MM.1S (cell line): ENCODE measurements around the gene FA2H.

Experiments used
- DNase-seq: peaks from one replicate; pipeline ENCODE4 v3.0.0-alpha.2; 2015
- H2AFZ ChIP-seq: fragments of 300-600 bp; sonication (generic); 2 replicates; pipeline ENCODE4 v1.6.0; 2016; ENCODE audit warnings: antibody characterized with exemption, low read length
- H3F3A ChIP-seq: fragments of 300-600 bp; sonication (generic); 2 replicates; pipeline ENCODE4 v1.6.1; 2016; ENCODE audit warnings: mild to moderate bottlenecking, antibody characterized with exemption, low read length, moderate library complexity, mixed read lengths; ENCODE audit not compliant: insufficient read depth
- H3K27ac ChIP-seq: fragments of 300-600 bp; sonication (generic); 2 replicates; pipeline ENCODE4 v1.5.1; 2016; ENCODE audit warnings: mild to moderate bottlenecking, low read length
- H3K27me3 ChIP-seq: fragments of 300-600 bp; sonication (generic); replicated peaks from 2 replicates; pipeline ENCODE4 v1.6.0; 2016; ENCODE audit warnings: low read length; ENCODE audit not compliant: insufficient read depth
- H3K36me3 ChIP-seq: fragments of 300-600 bp; sonication (generic); replicated peaks from 2 replicates; pipeline ENCODE4 v1.6.1; 2016; ENCODE audit warnings: mild to moderate bottlenecking, low read length, mixed read lengths; ENCODE audit not compliant: insufficient read depth
- H3K4me1 ChIP-seq: fragments of 300-600 bp; sonication (generic); 2 replicates; pipeline ENCODE4 v1.6.1; 2016; ENCODE audit warnings: low read length, mixed read lengths
- H3K4me2 ChIP-seq: fragments of 300-600 bp; sonication (generic); 2 replicates; pipeline ENCODE4 v1.6.0; 2016; ENCODE audit warnings: low read depth, low read length
- H3K4me3 ChIP-seq: fragments of 300-600 bp; sonication (generic); 2 replicates; pipeline ENCODE4 v1.5.1; 2016; ENCODE audit warnings: low read length, mixed read lengths
- H3K79me2 ChIP-seq: fragments of 300-600 bp; sonication (generic); 2 replicates; pipeline ENCODE4 v1.6.1; 2016; ENCODE audit warnings: mixed run types, low read length, mixed read lengths
- H3K9ac ChIP-seq: fragments of 300-600 bp; sonication (generic); 2 replicates; pipeline ENCODE4 v1.6.1; 2016; ENCODE audit warnings: low read length, mixed read lengths
- H3K9me2 ChIP-seq: fragments of 300-600 bp; sonication (generic); replicated peaks from 2 replicates; pipeline ENCODE4 v1.6.1; 2016; ENCODE audit warnings: mild to moderate bottlenecking, low read length, mixed read lengths; ENCODE audit not compliant: insufficient read depth
- H3K9me3 ChIP-seq: fragments of 300-600 bp; sonication (generic); replicated peaks from 2 replicates; pipeline ENCODE4 v1.6.1; 2016; ENCODE audit warnings: mild to moderate bottlenecking, low read length, mixed read lengths; ENCODE audit not compliant: insufficient read depth
- H4K20me1 ChIP-seq: fragments of 300-600 bp; sonication (generic); 2 replicates; pipeline ENCODE4 v1.6.1; 2016; ENCODE audit warnings: mild to moderate bottlenecking, low read length, moderate library complexity, mixed read lengths; ENCODE audit not compliant: insufficient read depth
- CTCF ChIP-seq: fragments of 300-600 bp; sonication (generic); IDR thresholded peaks from 2 replicates; pipeline ENCODE4 v1.5.1; 2016; ENCODE audit warnings: antibody characterized with exemption, low read length, mixed read lengths
- EZH2 ChIP-seq: fragments of 300-600 bp; sonication (generic); optimal IDR thresholded peaks from 2 replicates; pipeline ENCODE3; 2017; ENCODE audit warnings: low read depth, mild to moderate bottlenecking, antibody characterized with exemption, low read length, mixed read lengths
- EZH2phosphoT487 ChIP-seq: fragments of 300-600 bp; sonication (generic); IDR thresholded peaks from 2 replicates; pipeline ENCODE4 v1.6.1; 2018; ENCODE audit warnings: antibody characterized with exemption, low read length

FA2H gene

DNA sequence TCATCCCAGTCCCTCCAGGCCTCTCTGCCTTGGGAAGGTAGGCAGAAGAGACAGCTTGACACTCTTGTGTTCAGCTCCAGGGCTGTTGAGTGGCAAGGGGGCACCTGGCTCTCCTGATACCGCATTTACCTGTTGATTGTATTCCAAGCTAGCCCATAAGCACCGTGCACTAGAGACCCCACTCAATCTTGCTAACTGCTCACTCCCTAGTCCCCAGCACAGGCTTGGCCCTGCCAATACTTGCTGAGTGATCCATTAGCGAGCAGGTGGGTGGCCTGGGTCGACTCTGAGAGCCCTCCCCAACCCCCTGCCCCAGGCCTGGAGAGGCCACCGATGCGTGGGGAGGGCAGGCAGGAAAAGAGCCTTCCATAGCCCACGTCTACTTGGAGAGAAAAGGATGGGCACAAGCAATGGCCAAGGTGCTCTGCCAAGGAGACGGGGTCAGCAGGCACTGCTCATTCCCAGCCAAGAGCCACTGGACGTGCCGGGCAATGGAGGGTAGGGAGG, 29.5 kb downstream of the FA2H start:
- Histone ChIP-seq H4K20me1 (no peaks in the 10 kb centered on the region), H3K9me3 (no peaks in the 10 kb centered on the region), H3K4me2 (no peak overlapping the region), H2AFZ (no peak overlapping the region), H3K9me2 (no peaks in the 10 kb centered on the region), H3K4me1 (no peaks in the 10 kb centered on the region), H3K27me3 (no peaks in the 10 kb centered on the region), H3K9ac (no peak overlapping the region), H3K4me3 (no peak overlapping the region), H3K36me3 (no peaks in the 10 kb centered on the region), H3K27ac (no peak overlapping the region), H3K79me2 (no peaks in the 10 kb centered on the region), H3F3A (no peaks in the 10 kb centered on the region)
- TF ChIP-seq EZH2, result no peak
- TF ChIP-seq EZH2phosphoT487, result no peak
- TF ChIP-seq CTCF, result no peak
- DNase-seq, result no peak

DNA sequence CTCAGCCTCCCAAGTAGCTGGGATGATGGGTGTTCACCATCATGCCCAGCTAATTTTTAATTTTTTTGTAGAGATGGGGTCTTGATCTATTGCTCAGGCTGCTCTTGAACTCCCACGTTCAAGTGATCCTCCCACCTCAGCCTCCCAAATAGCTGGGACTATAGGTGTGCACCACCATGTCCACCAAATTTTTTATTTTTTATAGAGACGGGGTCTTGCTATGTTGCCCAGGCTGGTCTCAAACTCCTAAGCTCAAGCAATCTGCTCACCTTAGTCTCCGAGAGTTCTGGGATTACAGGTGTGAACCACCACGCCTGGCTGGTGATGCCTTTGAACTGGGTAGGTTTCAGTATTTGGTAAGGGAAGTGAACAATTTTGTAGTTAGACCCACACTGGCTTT, 30.1 kb downstream of the FA2H start:
- no peak for DNase-seq
- Histone ChIP-seq H3K4me3 (no peak overlapping the region), H3K9ac (no peak overlapping the region), H3K27me3 (no peaks in the 10 kb centered on the region), H3K79me2 (no peaks in the 10 kb centered on the region), H3K9me3 (no peaks in the 10 kb centered on the region), H3F3A (no peaks in the 10 kb centered on the region), H3K27ac (no peak overlapping the region), H4K20me1 (no peaks in the 10 kb centered on the region), H3K4me2 (no peak overlapping the region), H3K9me2 (no peaks in the 10 kb centered on the region), H2AFZ (no peak overlapping the region), H3K4me1 (no peaks in the 10 kb centered on the region), H3K36me3 (no peaks in the 10 kb centered on the region)
- TF ChIP-seq CTCF, result no peak
- TF ChIP-seq EZH2phosphoT487, result no peak
- TF ChIP-seq EZH2, result no peak

- Histone ChIP-seq H3K9me2 (no peaks in the 10 kb centered on the region), H3K4me3 (no peak overlapping the region), H3K9ac (no peak overlapping the region), H3K27ac (no peak overlapping the region), H3K4me1 (no peaks in the 10 kb centered on the region), H3F3A (no peaks in the 10 kb centered on the region), H3K4me2 (no peak overlapping the region), H3K36me3 (no peaks in the 10 kb centered on the region), H3K79me2 (no peaks in the 10 kb centered on the region), H3K27me3 (no peaks in the 10 kb centered on the region), H3K9me3 (no peaks in the 10 kb centered on the region), H4K20me1 (no peaks in the 10 kb centered on the region), H2AFZ (no peak overlapping the region)
- DNase-seq, result no peak
- no peak for TF ChIP-seq EZH2
- no peak for TF ChIP-seq EZH2phosphoT487
- no peak for TF ChIP-seq CTCF
Measured at GRCh38 chr16:74743668-74744299, 30.8 kb downstream of the FA2H start.
